Aorta (tissue), 5 donors: Measurements from ENCODE around the gene MTMR1. TPM values are rescaled to one million over a fixed set of nuclear protein-coding genes. Genes with fewer than 3 reads are reported as not detected.

Experiments
- ATAC-seq: fragments of 200-7000 bp; cut with Tn5 transposase; one replicate; pipeline ENCODE4 v1.9.1; 2022; ENCODE audit warnings: moderate library complexity; ENCODE audit not compliant: low FRiP score
- DNase-seq, 2 donors: peaks; one replicate each; pipeline ENCODE4 v3.0.0-alpha.2; 2020
- H3K27ac ChIP-seq, 2 donors: one replicate each; pipeline ENCODE4 v1.5.1; 2013; ENCODE audit warnings: low read length in 2 of 2, mild to moderate bottlenecking in 2 of 2, moderate library complexity in 2 of 2, control low read depth in 1 of 2, inconsistent platforms in 1 of 2, low read depth in 1 of 2
- H3K27me3 ChIP-seq, 2 donors: one replicate each; pipeline ENCODE4 v1.6.1; 2013; ENCODE audit warnings: control low read depth in 1 of 2, low read length in 1 of 2, mild to moderate bottlenecking in 1 of 2, moderate library complexity in 1 of 2; ENCODE audit not compliant: insufficient read depth in 2 of 2, control insufficient read depth in 1 of 2
- H3K36me3 ChIP-seq, 2 donors: one replicate each; pipeline ENCODE4 v1.6.1; 2013; ENCODE audit warnings: control low read depth in 1 of 2, low read length in 1 of 2, mild to moderate bottlenecking in 1 of 2; ENCODE audit not compliant: insufficient read depth in 2 of 2, control insufficient read depth in 1 of 2
- H3K4me1 ChIP-seq, 2 donors: one replicate each; pipeline ENCODE4 v1.6.1; 2013; ENCODE audit warnings: low read length in 2 of 2, control low read depth in 1 of 2, mild to moderate bottlenecking in 1 of 2, moderate library complexity in 1 of 2; ENCODE audit not compliant: insufficient read depth in 2 of 2, control insufficient read depth in 1 of 2
- H3K4me3 ChIP-seq, 2 donors: one replicate each; pipeline ENCODE4 v1.5.1; 2013; ENCODE audit warnings: low read length in 2 of 2, control low read depth in 1 of 2, mild to moderate bottlenecking in 1 of 2
- H3K9me3 ChIP-seq: one replicate; pipeline ENCODE4 v1.6.1; 2013; ENCODE audit warnings: mild to moderate bottlenecking, low read length; ENCODE audit not compliant: control insufficient read depth
- WGBS, 2 donors: extraction: QIAGEN DNeasy Blood & Tissue Kit; methylation state at CpG; one replicate each; pipeline ENCODE4 v1.1.7; 2013; 5-methylcytosine and 5-hydroxymethylcytosine counted together
- intact Hi-C, 2 donors: fragments of 100-400 bp; cut with DNase I; formaldehyde crosslinking; loops; one replicate each; pipeline versions ENCODE4 v1.14.2 to v1.15.0; 2022
- polyA plus RNA-seq, 2 donors: library from polyadenylated mRNA; stranded (reverse); fragments of 200-250 nt; gene quantifications; one replicate each; pipeline ENCODE4 v1.2.3, GENCODE V29; 2013
- total RNA-seq, 2 donors: library from RNA; stranded (reverse); fragmentation: NEBNext Ultra II Directional; extraction: Animal tissue kit (Norgen Biotek cat#: 25700); gene quantifications; one replicate each; pipeline ENCODE4 v1.2.1, GENCODE V29; 2021
- donor health status: healthy with polysubstance abuse.
- donor health status: Bipolar disorder and iron deficiency.
- donor health status: DM: no; HTN: no; CAD: no.
- donor health status: DM: no; HTN: no; CAD: no.
- donor health status: DM: yes; HTN: yes; CAD: no.

The MTMR1 gene
- total and polyA plus RNA-seq, 4 donors = 10.2 to 24.2 (median 18.7) TPM

DNA sequence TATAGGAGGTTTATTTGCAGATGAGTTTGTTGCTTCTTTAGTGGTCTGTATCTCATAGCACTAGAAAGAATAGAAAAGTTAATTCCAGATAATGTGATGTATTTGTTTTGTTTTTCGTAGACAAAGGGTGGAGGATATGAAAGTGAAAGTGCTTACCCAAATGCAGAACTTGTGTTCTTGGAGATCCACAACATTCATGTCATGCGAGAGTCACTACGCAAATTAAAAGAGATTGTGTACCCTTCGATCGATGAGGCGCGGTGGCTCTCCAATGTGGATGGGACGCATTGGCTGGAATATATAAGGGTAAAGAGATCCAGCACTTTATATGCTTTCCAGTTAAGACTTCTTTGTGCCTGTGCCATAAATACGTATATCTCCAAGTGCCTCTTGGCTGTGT is 43.3 kb downstream of the MTMR1 start:
- WGBS, 2 donors = 87 to 88% methylated on average over 9 of the region's 9 CpGs
- no peak overlapping the region for H3K4me3 ChIP-seq
- peaks cover 4 to 8% of the 10 kb centered on the region in 2 donors for H3K36me3 ChIP-seq
- no peak overlapping the region for H3K27ac ChIP-seq
- no peak for ATAC-seq
- no peaks in the 10 kb centered on the region for H3K4me1 ChIP-seq
- intact Hi-C loops = no loop called here
- no peak for DNase-seq
- H3K9me3 ChIP-seq = no peaks in the 10 kb centered on the region
- no peaks in the 10 kb centered on the region for H3K27me3 ChIP-seq

DNA sequence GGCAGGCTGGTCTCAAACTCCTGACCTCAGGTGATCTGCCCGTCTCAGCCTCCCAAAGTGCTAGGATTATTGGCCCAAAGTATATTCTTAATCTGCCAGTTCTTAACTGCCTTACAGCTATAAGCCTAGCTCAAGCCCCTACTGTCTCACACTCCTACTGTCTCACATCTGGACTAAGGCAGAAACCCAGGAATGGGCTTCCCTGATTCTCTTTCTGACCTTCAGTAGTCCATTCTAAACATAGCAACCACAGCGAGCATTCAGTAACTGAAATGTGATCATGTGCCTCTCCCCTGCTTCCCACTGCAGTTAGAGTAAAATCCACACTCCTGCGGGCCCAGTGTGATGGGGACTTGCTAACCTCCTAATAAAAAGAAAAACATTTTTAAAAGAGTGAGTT is 58.9 kb downstream of the MTMR1 start:
- no peaks in the 10 kb centered on the region for H3K27me3 ChIP-seq
- H3K36me3 ChIP-seq = no peaks in the 10 kb centered on the region
- no peak for DNase-seq
- intact Hi-C loops = no loop called here
- H3K9me3 ChIP-seq = no peaks in the 10 kb centered on the region
- WGBS, 2 donors = 76 to 81% methylated on average over 3 of the region's 3 CpGs
- ATAC-seq = no peak
- no peak overlapping the region for H3K4me3 ChIP-seq
- H3K27ac ChIP-seq = no peak overlapping the region
- H3K4me1 ChIP-seq = no peaks in the 10 kb centered on the region

DNA sequence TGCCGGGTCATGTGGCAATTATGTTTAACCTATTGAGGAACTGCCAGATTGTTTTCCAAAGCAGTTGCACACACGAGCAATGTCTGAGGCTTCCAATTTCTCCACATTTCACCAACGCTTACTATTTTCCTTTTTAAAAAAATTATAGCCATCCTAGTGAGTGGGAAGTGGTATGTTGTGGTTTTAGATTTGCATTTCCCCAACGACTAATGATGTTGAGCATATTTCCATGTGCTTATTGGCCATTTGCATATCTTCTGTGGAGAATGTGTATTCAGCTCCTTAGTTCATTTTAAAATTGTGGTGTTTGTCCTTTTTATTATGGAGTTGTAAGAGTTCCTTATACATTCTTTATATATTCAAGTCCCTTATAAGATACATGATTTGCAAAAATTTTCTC is 60.2 kb downstream of the MTMR1 start:
- H3K9me3 ChIP-seq = no peaks in the 10 kb centered on the region
- WGBS, 2 donors = 81 to 82% methylated on average over 4 of the region's 4 CpGs
- no peak overlapping the region for H3K4me3 ChIP-seq
- no peaks in the 10 kb centered on the region for H3K36me3 ChIP-seq
- no peak for ATAC-seq
- intact Hi-C loops = no loop called here
- no peak overlapping the region for H3K27ac ChIP-seq
- no peak for DNase-seq
- H3K27me3 ChIP-seq = no peaks in the 10 kb centered on the region
- no peaks in the 10 kb centered on the region for H3K4me1 ChIP-seq

DNA sequence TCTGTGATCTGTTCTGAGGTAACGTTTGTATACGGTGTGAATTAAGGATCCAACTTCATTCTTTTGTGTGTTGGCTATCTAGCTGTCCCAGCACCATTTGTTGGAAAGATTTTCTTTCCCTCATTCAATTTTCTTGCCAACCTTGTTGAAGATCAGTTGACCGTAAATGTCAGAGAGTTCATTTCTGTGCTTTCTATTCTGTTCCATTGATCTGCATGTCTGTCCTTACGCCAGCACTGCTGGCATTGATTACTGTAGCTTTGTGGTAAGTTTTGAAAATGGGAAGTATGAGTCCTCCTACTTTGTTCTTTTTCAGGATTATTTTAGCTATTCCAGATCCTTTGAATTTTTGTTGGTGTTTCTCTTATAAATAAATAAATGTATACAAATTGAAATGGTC is 60.8 kb downstream of the MTMR1 start:
- H3K9me3 ChIP-seq = no peaks in the 10 kb centered on the region
- intact Hi-C loops = no loop called here
- H3K36me3 ChIP-seq = no peaks in the 10 kb centered on the region
- no peak overlapping the region for H3K27ac ChIP-seq
- DNase-seq (no peak), ATAC-seq (no peak)
- no peaks in the 10 kb centered on the region for H3K4me1 ChIP-seq
- 83 to 90% methylated on average over 4 of the region's 4 CpGs for WGBS, 2 donors
- H3K27me3 ChIP-seq = no peaks in the 10 kb centered on the region
- no peak overlapping the region for H3K4me3 ChIP-seq

DNA sequence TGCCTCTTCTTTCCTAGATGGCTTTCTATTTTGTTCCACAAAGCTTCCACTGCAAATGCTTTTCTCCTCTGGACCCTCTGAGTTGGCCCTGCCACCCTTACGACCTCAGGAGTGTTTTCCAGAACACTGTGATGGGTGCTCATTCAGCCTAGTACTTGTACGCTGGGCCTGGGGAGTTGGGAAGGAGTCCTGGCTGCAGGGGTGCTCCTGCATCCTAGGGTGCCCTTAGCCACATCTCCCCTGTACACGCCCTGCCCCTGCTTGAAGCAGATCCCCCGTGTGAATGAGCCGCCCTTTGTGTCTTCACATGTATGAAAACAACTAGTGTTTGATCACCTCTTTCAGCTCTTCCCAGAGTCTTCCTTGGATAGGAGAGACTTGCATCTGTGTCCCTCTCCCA is 64.2 kb downstream of the MTMR1 start:
- WGBS, 2 donors = 88 to 94% methylated on average over 5 of the region's 5 CpGs
- intact Hi-C loops = no loop called here
- Histone ChIP-seq H3K4me3 (no peak overlapping the region), H3K27ac (no peak overlapping the region), H3K4me1 (no peaks in the 10 kb centered on the region), H3K9me3 (no peaks in the 10 kb centered on the region), H3K36me3 (no peaks in the 10 kb centered on the region), H3K27me3 (no peaks in the 10 kb centered on the region)
- ATAC-seq (no peak), DNase-seq (no peak)

DNA sequence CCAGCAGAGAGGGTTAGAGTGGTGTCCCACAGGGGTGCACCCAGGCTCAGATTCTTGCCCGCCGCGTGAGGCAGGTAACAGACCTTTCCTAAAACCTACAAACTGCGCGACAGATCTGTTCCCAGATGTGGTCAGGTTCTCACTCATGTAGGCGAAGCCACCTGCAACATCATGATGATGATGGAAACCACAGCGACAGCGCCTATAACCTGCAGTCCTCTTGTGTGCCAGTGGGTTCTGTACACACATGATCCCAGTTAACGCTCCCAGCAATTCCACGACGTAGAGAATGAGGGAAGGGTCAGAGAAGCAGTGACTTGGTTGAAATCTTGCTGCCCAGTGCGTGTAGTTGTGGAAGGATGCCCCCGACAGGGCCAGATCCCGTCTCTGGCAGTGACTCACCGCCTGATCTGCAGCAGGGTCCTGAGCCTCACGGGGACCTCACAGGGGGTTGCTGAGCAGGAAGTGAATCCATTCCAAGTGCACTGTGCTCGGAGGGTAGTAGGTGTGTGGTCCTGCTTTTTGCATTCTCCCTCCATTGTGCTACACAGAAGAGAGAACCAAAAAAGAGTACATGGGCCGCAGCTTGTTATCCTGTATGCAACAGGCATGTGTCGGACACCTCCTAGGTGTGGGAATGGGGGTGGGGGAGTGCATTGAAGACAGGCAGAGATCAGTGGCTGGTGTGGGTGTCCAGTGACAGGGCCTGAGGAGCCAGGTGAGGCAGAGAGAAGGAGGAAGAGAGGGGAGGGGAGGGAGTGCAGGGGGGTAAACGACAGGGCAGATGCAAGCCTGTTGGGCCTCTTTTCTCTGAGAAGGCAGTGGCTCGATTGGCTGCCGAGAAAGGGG is 66.6 kb downstream of the MTMR1 start:
- Histone ChIP-seq H3K4me1 (no peaks in the 10 kb centered on the region), H3K9me3 (no peaks in the 10 kb centered on the region), H3K27me3 (no peaks in the 10 kb centered on the region), H3K4me3 (no peak overlapping the region), H3K36me3 (no peaks in the 10 kb centered on the region), H3K27ac (no peak overlapping the region)
- intact Hi-C loops = no loop called here
- ATAC-seq (no peak), DNase-seq (no peak)
- 81 to 90% methylated on average over 22 of the region's 22 CpGs for WGBS, 2 donors

DNA sequence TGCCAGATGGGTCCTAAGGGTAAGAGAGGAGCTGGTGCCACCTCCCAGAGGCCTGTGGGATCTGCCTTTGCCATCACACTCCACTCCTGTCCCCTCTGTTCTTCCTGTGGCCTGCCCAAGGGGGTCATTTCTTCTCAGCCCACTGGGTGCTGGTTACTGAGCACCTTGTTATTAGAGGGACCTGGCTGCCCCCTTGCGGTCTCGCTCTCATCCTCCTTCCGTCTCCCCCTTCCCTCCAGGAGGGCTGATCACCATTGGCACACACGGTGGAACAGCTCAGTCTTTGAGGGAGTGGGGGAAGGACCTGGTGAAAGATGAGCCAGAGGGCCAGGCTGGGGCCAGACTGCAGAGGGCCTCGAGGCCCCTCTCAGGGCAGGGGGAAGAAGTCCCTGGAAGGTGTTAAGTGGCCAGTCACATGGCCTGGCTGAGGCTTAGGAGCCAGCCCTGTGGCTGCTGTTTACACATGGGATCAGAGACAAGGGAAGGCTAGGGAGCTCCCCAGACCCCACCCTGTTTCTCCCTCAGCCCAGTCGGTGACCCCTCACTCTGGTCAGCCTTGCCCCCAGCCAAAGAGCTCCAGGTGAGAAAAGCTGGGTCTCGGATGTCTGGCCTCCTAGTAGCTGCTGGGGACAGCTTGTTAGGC is 68.1 kb downstream of the MTMR1 start:
- Histone ChIP-seq H3K27me3 (no peaks in the 10 kb centered on the region), H3K4me3 (no peak overlapping the region), H3K4me1 (no peaks in the 10 kb centered on the region), H3K36me3 (no peaks in the 10 kb centered on the region), H3K27ac (no peak overlapping the region), H3K9me3 (no peaks in the 10 kb centered on the region)
- WGBS, 2 donors = 59 to 69% methylated on average over 6 to 7 of the region's 7 CpGs
- ATAC-seq (no peak), DNase-seq (no peak)
- intact Hi-C loops = no loop called here

DNA sequence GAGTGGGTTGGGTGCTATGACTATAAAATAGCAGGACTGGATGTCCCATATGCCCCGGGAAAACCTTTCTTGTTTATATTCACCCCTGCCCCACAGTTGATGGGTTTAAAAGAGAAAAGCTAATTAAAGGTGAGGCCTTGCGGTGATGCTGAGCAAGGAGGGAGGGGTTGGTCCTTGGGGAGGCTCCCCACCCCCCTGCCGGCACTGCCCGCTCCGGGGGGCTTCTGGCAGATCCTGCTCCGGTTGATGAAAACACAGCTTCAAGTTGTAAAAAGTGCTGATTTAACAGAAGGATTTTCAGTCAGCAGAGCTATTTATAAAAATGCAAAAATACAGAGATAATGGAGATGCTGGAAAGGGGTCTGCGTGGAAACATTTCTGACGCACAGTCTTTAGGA is 68.6 kb downstream of the MTMR1 start:
- H3K27ac ChIP-seq = no peak overlapping the region
- intact Hi-C loops = no loop called here
- DNase-seq (no peak), ATAC-seq (no peak)
- H3K36me3 ChIP-seq = no peaks in the 10 kb centered on the region
- no peaks in the 10 kb centered on the region for H3K4me1 ChIP-seq
- H3K9me3 ChIP-seq = no peaks in the 10 kb centered on the region
- no peak overlapping the region for H3K4me3 ChIP-seq
- H3K27me3 ChIP-seq = no peaks in the 10 kb centered on the region
- 73 to 75% methylated on average over 8 of the region's 8 CpGs for WGBS, 2 donors
